Putamen (tissue), 1 donor: Measurements from ENCODE around the gene ATP5F1D.
"Not testable (repeated sequence)": the region's sequence is repeated elsewhere in the genome, so short reads cannot be mapped to it uniquely, and the experiment has no call there.

Source experiments
- DNase-seq: peaks from one replicate; pipeline ENCODE4 v3.0.0-alpha.2; 2016; ENCODE audit warnings: low spot score

The ATP5F1D gene

DNA sequence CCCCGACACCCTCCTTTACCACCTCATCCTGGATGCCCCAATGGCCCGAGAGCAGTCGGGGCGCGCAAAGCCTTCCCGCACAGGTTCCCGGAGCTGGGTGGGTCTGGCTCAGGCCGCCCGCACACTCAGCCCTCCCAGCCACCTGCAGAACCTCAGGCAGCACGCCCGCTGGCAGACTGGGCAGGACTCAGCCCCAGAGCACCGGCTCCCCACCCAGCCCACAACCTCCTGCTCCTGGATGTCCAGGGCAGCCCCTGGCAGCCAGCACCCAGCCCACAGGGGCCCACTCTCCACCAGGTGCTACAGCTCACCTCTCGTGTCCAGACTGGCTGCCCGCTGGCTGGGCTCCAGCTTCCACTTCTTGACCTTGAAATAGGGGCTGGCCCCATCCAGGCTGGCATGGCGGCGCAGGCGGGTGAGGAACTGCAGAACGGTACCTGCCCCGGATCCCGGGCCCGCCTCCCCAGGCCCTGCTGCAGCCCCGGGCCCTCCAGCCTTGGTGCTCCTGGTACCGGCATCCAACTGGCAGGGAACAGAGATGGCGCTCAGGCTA, 8.4 kb upstream of the ATP5F1D start:
- no peak for DNase-seq

DNA sequence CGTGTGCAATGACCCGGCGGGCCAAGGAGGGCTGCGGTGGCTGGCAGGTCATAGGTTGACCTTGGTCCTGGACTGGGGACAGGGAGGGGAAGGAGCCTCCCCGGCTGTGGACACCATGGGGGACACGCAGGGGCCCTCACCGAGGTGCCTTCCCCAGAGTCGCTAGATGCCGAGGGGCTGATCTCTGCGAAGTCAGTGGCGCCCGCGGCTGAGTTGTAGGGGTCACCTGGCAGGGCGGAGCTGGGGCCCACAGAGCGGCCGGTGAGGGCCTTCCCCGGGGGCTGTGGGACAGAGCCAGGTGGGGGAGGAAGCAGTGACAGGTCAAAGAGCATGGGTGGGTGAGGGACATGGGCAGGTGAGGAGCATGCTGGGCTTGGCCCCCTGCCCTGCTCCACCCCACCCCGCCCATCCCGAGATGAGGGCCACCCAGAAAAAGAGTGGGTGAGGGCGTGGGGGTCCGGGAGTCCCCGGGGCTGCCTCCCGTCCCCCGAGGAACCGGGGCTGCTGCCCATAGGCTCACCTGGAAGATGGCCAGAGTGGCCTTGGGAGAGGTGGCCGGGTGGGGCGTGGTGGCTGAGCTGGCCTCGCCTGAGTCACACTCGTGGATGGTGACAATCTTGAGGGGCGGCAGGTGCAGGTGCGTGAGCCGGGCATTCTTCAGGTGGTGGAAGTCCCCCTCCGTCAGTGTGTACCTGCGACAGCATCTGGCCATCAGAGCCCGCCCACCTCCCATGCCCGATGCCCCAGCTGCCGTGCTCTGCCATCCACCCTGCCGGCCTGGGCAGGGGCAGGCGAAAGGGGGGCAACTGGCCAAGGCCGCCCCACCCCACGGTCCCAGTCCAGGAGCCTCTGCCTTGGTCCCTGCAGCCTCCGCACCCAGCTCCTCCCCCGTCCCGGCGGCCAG, 7.2 kb upstream of the ATP5F1D start:
- DNase-seq = no peak

DNA sequence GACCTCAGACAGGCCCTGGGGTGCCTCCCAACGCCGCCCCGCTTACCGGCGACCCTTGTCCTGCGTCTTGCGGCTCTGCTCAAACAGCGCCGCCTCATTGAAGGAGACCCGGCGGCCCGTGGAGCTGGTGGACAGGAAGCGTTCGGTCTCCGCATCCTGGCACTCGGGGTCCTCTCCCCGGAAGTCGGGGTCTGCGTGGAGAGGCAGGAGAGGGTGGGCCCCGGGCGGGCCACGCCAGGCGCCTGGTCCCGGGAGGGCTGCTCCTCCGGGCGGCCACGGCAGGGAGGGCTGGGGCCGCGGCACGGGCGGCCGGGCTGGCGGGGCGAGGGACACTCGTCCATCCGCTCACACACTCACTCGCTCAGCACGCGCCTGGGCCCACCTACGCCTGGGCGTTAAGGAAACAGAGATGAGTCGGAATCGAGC, 6.6 kb upstream of the ATP5F1D start:
- DNase-seq = no peak

DNA sequence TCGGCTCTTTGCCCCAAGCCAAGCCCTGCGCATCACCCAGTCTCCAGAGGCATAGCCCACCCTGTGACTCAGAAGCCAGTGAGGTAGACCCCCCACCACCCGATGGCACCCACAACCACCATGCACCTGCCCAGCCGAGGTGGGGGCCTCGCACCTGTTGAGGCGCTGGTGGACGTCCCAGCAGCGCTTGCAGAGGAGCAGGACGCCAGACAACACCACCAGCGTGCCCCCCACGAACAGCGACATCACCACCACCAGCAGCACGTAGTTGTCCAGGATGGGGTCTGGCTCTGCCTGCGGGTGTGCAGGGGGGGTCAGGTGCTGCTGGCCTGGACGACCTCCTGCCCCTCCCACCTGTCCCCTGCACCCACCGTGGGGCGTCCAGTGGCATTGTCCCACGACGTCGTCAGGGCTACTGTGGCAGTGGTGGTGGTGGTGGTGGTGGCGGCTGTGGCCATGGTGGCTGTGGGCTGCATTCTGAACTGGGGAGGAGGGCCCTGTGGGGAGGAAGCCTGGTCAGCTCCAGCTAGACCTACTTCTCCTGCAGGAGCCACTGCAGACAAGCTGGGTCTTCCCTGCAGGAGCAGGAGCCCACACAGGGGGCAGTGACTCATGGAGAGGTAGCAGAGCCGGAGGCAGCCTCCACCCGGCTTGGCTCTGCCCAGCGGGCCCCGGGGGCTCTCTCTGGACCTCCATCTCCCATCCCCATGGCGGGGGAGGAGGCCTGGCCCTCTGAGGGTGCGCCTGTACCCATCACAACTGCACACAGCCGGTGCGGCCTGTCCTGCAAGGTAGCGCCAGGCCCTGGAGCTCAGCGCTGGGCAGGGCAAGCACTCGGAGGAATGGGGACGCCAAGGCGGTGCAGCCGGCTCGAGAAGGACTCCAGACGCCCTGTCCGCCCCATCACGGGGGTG, 5.7 kb upstream of the ATP5F1D start:
- DNase-seq = no peak

DNA sequence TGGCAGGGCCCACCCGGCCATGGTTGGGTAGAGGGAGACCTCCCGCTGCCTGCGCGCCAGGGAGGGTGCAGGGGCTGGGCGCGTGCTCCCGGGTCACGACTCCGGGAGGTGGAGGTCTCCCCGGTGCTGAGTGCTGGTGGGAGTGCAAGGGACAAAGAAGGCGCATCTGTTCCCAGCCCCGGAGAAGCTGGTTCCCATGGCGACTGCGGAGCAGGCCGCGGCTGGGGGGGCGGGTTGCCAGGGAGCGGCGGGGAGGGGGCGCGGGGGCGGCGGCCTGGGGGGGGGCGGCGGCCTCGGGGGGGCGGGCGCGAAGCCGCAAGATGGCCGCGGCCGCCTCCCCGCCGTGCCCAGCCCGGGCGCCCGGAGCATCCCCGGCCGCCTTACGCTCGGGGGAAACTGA, 5.0 kb upstream of the ATP5F1D start:
- DNase-seq = no peak

DNA sequence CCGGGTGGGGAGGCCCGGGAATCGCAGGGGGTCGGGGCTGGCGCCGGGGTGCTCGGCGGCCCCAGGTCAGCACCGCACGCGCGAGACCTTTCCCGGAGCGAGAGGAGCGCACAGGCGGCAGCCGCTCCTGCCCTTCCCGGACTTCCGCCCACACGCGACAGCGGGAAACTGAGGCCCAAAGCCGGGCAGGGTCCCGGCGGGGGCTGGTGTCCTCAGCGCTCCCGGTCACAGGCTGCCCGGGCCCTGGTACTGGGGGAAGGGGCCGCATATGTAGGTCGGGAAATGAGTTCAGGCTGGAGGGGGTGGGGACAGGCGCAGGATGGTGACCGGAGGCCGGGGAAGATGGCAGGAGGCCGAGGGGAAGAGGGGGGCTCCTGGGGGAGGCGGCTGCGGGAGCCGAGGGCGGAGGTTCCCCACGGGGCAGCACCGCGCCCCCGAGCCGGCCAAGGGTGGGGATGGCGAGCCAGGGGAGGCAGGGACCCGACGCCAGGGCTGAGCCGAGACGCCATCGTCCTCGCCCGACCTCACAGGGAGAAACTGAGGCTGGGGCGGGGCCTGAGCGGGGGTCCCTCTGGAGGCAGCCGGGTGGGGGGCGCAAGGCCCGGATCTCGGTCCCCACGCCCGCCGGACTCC, 4.4 kb upstream of the ATP5F1D start:
- DNase-seq = no peak

DNA sequence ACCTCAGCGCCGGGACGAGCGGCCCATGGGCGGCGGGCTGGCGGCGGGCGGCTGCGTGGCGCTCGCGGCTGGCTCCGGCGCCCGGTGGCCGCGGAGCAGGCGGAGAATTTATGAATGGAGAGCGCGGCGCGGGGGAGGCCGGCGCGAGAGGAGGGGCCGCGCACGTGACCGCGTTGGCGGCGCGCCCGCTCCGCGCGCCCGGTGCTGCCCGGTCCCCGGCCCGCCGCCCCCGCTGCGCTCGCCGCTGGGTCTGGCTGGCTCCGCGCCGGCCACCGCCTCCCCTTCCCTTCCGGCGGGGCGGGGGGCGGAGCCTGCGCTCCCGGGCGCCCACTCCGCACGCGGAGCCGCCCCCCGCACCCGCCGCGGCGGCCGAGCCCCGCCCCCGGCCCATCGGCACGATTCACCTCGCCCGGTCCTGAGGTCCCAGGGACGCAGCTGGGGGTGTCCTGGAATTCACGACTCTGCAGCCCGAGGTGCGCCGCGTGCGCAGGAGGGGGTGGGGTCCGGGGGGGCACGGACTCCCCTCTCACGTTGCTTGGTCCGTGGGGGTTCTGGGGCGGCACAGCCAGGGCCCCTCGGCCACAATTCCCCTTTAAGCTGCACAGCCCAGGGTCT, 3.7 kb upstream of the ATP5F1D start, which contains the start of gene CBARP:
TSS of gene CBARP (minus strand) at position 252 of the 615 bp plus-strand sequence. CDS start 1,905 bp downstream, outside the sequence.
- DNase-seq = no peak

DNA sequence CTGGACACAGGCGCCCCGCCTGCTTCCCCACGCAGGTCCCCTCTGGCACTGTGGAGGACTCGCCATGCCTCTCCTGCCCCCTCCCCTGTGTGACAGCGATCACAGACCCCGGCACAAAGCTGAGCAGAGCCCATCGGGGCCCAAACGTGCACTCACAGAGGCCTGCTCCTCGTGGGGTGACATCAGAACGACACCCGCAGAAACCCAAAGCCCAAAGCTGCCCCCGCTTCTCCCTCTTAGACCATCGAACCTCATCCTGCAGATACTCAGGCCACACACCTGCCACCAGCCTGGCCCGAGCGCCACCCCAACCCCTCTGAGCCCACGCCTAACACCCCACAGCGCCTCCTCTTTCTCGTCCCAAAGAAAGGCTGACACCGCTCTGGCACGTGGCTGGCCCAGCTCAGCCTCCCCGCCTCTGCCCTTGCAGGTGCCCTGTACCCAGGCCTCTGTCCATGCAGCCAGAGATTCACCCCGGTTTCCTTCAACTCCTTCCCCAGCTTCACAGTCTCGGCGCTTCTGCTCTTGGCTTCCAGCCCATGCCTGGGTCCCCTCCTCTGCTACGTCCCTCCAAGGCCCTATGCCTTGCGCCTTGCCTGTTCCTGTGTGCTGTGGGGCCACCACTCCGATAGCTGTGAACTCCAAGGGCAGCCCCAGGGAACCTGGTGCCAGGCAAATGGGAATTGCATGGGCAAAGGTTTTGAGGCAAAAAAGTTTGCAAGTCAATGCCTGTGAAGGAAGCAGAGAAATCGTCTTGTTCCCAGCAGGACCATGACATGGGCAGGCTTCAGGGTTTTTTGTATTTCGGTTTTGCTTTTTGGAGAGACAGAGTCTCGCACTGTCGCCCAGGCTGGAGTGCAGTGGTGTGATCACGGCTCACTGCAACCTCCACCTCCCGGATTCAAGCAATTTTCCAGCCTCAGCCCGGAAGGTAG, 2.9 kb upstream of the ATP5F1D start:
- no peak for DNase-seq

DNA sequence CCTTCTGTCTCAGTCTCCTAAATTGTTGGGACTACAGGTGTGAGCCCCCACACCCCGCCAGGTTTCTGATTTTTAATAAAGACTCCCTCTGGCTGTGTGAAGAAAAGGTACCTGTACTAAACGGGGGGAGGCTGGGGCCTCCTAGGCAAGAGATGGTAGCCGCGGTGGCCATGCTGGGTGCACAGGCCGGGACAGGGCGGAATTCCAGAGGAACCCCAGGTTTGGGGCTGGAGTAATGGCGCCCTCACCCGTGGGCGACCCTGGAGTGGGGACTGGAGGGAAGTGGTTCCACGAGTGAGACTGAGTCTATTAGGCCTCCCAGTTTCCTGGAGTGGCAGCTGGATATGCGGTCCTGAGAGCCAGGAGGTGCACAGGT, 2.1 kb upstream of the ATP5F1D start:
- no peak for DNase-seq

DNA sequence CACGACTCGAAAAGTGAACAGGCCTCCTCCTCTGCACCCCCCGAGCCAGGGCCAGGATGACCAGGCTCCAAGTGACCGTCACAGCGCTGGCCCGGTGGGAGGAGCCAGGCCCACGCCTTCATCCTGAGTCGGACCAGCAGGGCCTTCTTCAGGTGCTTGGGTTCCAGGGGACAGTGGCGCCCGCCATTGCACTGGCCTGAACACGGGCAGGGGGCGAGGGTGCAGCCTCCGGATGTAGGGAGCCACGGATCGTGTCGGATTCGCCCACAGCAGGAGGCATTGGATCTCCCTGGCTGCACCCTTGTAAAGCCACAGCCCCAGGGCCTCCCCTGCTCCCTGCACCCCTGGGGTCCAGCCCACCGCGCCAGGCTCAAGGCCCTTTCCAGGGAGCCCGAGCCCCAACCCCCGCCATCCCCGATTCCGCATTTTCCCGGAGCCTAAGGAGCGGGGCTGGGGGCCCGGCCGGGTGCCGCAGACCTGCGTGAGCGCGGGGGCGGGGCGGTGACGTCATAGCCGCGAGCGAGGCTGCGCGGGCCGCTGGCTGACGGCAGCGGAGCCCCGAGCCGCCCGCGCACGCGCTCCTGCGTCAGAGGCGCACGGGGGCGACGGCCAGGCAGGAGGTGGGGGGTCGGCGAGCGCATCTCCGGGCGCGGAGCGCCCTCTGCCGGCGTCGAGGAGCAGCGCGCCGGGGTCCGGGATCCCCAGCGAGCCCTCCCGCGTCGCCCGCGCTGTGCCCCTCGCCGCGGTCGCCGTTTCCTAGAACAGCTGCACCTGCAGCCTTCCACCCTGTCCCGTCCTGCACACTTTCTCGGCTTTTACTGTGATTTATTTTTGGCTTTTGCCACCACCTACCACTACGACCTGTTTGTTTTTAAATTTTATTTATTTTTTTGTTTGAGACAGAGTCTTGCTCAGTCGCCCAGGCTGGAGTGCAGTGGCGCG, 1.5 kb upstream of the ATP5F1D start:
- peak; percentile 93 for DNase-seq

DNA sequence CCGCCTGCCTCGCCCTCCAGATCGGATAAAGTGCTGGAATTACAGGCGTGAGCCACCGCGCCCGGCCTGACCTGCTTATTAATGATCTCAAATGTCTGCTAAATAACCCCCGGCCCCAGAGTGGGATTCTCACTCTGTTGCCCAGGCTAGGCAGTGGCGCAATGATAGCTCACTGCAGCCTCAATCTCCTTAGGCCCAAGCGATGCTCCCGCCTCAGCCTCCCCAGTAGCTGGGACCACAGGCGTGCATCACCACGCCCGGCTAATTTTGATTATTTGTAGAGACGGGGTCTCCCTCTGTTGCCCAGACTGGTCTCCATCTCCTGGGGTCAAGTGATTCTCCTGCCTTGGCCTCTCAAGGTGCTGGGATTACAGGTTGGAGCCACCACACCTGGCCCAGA, 626 bp upstream of the ATP5F1D start:
- no peak for DNase-seq

DNA sequence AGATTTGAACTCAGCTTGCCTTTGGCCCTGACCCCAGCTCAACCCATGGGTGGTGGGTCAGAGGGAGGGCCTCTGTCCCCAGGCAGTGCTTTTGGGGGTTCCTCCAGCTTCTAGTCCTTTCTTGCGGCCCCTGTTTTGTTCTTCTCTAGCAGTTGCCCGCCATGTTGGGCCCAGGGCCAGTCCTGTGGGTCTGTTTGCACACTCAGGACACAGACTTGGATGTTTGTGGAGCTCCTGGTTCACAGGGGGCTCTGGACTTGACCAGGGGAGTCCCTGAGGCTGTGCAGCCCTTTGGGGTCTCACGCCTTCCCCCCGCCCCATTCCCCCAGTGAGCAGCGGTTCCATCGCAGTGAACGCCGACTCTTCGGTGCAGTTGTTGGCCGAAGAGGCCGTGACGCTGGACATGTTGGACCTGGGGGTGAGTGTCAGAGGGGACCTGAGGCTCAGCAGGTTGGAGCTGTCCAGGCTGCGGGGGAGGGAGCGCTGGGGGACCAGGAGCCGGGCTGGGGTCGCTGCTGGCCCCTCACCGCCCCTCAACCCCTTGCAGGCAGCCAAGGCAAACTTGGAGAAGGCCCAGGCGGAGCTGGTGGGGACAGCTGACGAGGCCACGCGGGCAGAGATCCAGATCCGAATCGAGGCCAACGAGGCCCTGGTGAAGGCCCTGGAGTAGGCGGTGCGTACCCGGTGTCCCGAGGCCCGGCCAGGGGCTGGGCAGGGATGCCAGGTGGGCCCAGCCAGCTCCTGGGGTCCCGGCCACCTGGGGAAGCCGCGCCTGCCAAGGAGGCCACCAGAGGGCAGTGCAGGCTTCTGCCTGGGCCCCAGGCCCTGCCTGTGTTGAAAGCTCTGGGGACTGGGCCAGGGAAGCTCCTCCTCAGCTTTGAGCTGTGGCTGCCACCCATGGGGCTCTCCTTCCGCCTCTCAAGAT, 2.5 kb downstream of the ATP5F1D start:
- DNase-seq = peak; percentile 85

DNA sequence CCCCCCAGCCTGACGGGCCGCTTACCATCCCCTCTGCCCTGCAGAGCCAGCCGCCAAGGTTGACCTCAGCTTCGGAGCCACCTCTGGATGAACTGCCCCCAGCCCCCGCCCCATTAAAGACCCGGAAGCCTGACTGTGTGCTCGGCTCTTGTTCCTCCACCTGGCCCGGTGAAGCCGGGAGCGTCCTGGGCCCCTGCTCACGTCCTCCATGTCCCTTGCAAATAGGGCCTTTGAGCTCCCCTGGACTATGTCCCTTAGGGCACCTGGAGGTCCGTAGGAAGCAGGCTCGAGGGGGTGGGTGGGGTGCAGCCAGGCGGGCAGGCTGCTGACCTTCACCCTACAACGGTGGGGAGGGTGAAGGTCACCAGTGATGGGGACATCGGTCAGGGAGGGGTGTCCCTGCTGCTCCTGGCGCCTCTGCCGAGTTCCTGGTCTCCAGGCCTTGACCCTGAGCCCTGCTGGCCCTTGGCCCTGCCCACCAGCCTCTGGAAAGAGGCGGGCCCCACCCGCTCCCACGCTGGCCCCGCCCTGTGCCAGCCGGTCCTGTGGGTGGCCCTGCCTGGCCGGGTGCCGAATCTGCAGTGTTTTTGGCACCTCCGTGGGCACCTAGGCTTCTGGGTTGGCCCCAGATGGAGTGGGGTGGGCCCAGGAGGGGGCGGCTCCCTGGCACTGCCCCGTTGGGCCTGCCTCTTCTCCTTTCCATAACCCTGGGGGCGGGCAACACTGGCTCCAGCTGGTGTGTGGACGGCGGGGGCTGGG, 3.3 kb downstream of the ATP5F1D start:
- DNase-seq = no peak

DNA sequence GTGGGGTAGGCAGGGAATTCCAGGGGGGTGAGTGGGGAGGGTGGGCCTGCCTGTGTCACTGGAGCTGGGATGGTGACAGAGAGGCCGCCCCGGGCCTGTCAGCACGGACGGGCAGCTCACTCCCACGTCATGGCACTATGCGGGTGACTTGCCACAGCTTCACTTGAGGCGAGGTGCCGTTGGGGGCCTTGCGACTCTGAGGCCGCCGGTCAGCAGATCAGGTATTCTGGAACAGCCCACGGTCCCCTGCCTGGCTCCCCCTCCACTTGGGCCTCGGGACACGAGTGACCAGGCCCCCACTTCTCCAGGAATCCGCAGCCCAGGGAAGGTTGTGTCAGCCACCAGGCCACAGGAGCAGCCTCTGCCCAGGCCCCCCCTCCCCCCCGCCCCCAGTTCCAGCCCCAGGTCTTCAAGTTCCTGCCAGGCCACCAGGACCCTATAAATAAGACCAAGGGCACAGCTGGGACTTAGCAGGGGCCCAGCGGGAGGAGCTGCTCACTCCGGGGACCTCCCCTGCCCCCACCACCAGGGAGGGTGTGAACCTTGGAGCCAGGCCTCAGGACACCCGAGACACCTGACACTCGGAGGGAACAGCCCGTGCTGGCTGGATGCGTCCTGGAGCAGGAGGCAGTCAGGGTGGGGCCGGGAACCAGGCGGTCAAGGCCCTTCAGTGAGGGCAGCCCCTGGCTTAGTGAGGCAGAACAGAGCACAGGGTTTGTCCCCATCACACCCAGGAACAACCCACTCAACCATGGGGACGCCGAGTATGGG, 4.1 kb downstream of the ATP5F1D start:
- no peak for DNase-seq

DNA sequence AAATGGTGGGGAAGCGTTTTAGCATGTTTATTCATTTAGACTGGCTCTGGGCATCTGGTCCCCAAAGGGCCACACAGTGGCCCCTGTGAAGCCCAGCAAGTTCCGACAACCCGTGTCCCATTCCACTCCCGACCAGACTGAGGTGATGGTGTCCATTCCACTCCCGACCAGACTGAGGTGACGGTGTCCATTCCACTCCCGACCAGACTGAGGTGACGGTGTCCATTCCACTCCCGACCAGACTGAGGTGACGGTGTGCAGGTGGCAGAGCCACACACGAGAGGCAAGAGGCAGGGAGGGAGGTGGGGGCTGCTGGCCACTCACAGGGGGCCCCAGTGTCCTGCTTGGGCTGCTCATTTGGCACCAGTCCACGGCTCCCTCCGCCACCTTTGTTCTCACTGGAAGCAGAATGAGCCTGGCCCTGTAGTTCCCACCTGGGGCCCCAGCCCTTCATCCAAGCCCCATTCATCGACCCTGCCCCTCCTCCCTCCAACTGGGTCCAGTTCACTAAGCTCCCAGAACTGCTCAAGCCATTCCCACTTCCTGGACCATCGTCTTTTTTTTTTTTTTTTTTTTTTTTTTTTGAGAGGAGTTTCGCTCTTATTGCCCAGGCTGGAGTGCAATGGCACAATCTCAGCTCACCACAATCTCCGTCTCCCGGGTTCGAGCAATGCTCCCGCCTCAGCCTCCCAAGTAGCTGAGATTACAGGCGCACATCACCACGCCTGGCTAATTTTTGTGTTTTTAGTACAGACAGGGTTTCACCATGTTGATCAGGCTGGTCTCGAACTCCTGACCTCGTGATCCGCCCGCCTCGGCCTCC, 4.9 kb downstream of the ATP5F1D start:
- DNase-seq = not testable (repeated sequence)

DNA sequence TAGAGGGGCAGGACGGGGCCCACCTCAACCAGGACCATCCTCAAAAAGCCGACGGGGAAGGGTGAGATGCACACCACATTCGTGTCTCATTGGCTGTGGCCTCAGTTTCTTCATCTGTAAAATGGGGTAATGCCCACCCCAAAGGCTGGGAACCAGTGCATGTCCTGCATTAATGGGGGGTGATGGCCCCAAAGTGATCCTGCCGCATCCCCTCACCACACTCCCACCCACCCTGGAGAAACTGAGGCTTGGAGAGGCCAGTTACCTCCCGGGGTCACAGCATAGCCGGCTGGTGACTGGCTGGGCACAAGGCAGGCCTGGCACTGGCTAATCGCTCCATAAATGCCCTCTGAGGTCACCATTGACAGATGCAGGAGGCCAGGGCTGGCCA, 6.2 kb downstream of the ATP5F1D start:
- DNase-seq = no peak
